ENCODE results near the gene SUSD4.

- TF ChIP-seq REST (IDR thresholded peaks at IDR 0.05; ENCODE audit: low read depth, low read length) (no peak), CHD4 (IDR thresholded peaks at IDR 0.05) (no peak), SIN3A (IDR thresholded peaks at IDR 0.05; ENCODE audit: low read depth, low read length) (no peak), TCF7 (IDR thresholded peaks at IDR 0.05; ENCODE audit: borderline replicate concordance) (no peak), MXI1 (IDR thresholded peaks at IDR 0.05; ENCODE audit: low read depth, low read length) (no peak), CTCF (IDR thresholded peaks at IDR 0.05 in 2 of 3, conservative IDR thresholded peaks at IDR 0.05 in 1 of 3; ENCODE audit: control insufficient read depth in 2 of 3, extremely low read depth in 1 of 3, insufficient read depth in 1 of 3, low read depth in 3 of 3, low read length in 3 of 3) (no peak), CREM (IDR thresholded peaks at IDR 0.05; ENCODE audit: low read depth) (no peak), HDGF (IDR thresholded peaks at IDR 0.05) (no peak), ATF2 (IDR thresholded peaks at IDR 0.05; ENCODE audit: low read length) (no peak), RCOR1 (conservative IDR thresholded peaks at IDR 0.05; ENCODE audit: low read depth, low read length) (no peak), USF1 (IDR thresholded peaks at IDR 0.05; ENCODE audit: borderline replicate concordance, extremely low read length, insufficient read depth, low read depth, low read length) (no peak), ZBTB40 (IDR thresholded peaks at IDR 0.05; ENCODE audit: borderline replicate concordance) (no peak)
Measured at GRCh38 chr1:223175633-223176032, 188.3 kb downstream of the SUSD4 start.

All from GM12878 (cell line).